ENCODE measurements around the gene EXOSC7. TPM values are rescaled to one million over a fixed set of nuclear protein-coding genes. Genes with fewer than 3 reads are reported as not detected.

EXOSC7 gene
- total RNA-seq, 1 experiment from 2014 or later, result 88.7 TPM

- no peak overlapping the region for H3K14ac ChIP-seq (ENCODE audit: insufficient read depth, low read length)
- peaks cover 3% of the 10 kb centered on the region; the same call in 1 of the 2 replicates for H3K4me1 ChIP-seq (ENCODE audit: insufficient read depth, low read length)
- H2BK20ac ChIP-seq (ENCODE audit: low read depth, low read length, poor library complexity, severe bottlenecking), result no peak overlapping the region
- H4K5ac ChIP-seq (ENCODE audit: insufficient read length, low read depth, low read length), result no peak overlapping the region
- H3K27ac ChIP-seq (ENCODE audit: insufficient read length, low read depth, low read length), result no peak overlapping the region
- peaks cover 7 to 10% of the 10 kb centered on the region in 2 experiments for H3K4me1 Mint-ChIP-seq
- H3K9me3 Mint-ChIP-seq, result no peaks in the 10 kb centered on the region
- H3K27me3 Mint-ChIP-seq (ENCODE audit: low read depth), result no peaks in the 10 kb centered on the region
- no peaks in the 10 kb centered on the region for H4K20me1 ChIP-seq (ENCODE audit: control insufficient read depth, insufficient read depth, insufficient read length)
- H4K8ac ChIP-seq (replicated peaks; ENCODE audit: insufficient read length, low read depth, low read length), result no peak overlapping the region
- H3K9ac ChIP-seq (ENCODE audit: extremely low read depth, insufficient read length, low read length), result no peak overlapping the region
- H3K4me2 ChIP-seq (ENCODE audit: insufficient read depth, insufficient read length, low read length), result no peak overlapping the region
- no peak overlapping the region for H2AFZ ChIP-seq (ENCODE audit: low read length)
- H2AK5ac ChIP-seq (ENCODE audit: insufficient read length, low read length), result no peak overlapping the region
- H3K18ac ChIP-seq (ENCODE audit: insufficient read length, low read depth, low read length), result no peak overlapping the region
- H3K27ac Mint-ChIP-seq, result peak overlapping the region; percentile 22 to 89 (median 88); a peak in 4 of 7 replicates
- no peaks in the 10 kb centered on the region for H3K9me3 ChIP-seq (ENCODE audit: control insufficient read depth, low read depth, low read length)
- H3K4ac ChIP-seq (ENCODE audit: low read depth, low read length), result no peak overlapping the region
- H4K91ac ChIP-seq (ENCODE audit: insufficient read length, low read depth, low read length), result no peak overlapping the region
- TF ChIP-seq CTCF (conservative IDR thresholded peaks at IDR 0.05), result no peak
- H3K79me2 ChIP-seq (ENCODE audit: insufficient read depth, low read length), result no peaks in the 10 kb centered on the region; the same call in 1 of the 2 replicates
- no peaks in the 10 kb centered on the region for H3K79me1 ChIP-seq (ENCODE audit: insufficient read depth, low read depth, low read length, poor library complexity, severe bottlenecking)
- no peak overlapping the region for H3K23ac ChIP-seq (ENCODE audit: insufficient read length, low read depth, low read length)
- no peaks in the 10 kb centered on the region for H3K27me3 ChIP-seq (ENCODE audit: insufficient read depth, low read length)
- no peak overlapping the region for H2BK5ac ChIP-seq (ENCODE audit: insufficient read length, low read length)
- peaks cover 0 to 11% (median 0%) of the 10 kb centered on the region in 3 experiments; a peak in 6 of 7 replicates for H3K36me3 Mint-ChIP-seq (ENCODE audit: insufficient read depth in 1 of 3, low read depth in 3 of 3)
- no peak overlapping the region for H2BK15ac ChIP-seq (ENCODE audit: low read depth, low read length)
- H3K56ac ChIP-seq (ENCODE audit: insufficient read length, low read depth, low read length), result no peak overlapping the region
- peak; percentile 46 for DNase-seq
- H3K4me3 Mint-ChIP-seq, result no peak overlapping the region
- H3T11ph ChIP-seq (ENCODE audit: low read length), result no peak overlapping the region
- no CpG with 5 or more reads among the region's 2 CpGs for WGBS (ENCODE audit: extremely low coverage, insufficient read length, low lambda C conversion rate)
- no peaks in the 10 kb centered on the region for H3K23me2 ChIP-seq (ENCODE audit: insufficient read length, low read depth, low read length, poor library complexity, severe bottlenecking)
- H2BK120ac ChIP-seq (ENCODE audit: low read depth, low read length, poor library complexity, severe bottlenecking), result no peak overlapping the region
- H2BK12ac ChIP-seq (ENCODE audit: insufficient read length, low read depth, low read length), result no peak overlapping the region
Observed at GRCh38 chr3:44950275-44950734, 25.7 kb upstream of the EXOSC7 start.
